OCI-LY7 (cell line): ENCODE data around the gene ATP8B4. TPM values are rescaled to one million over a fixed set of nuclear protein-coding genes. Genes with fewer than 3 reads are reported as not detected.

Source experiments
- BruUV-seq: library from RNA; stranded (reverse); fragments of 400-500 nt; replicated peaks from 2 replicates; lab custom pipeline; 2021; lab: Mats Ljungman, UMichigan
- CTCF ChIA-PET: fragments of 300-600 bp; sonication (Branson Sonifier 250); formaldehyde crosslinking; loops from one replicate; lab custom pipeline; 2022; ENCODE audit warnings: antibody characterized with exemption; ENCODE audit not compliant: unreplicated experiment; lab: Charles Lee
- POLR2A ChIA-PET: fragments of 300-600 bp; sonication (Branson Sonifier 250); formaldehyde crosslinking; loops from one replicate; lab custom pipeline; 2022; ENCODE audit warnings: antibody characterized with exemption; lab: Charles Lee
- DNase-seq: peaks from one replicate; pipeline ENCODE4 v3.0.0-alpha.2; 2015; ENCODE audit warnings: low spot score
- H2AFZ ChIP-seq: fragments of 200-600 bp; sonication (generic), shearing (Covaris generic); 2 replicates; pipeline ENCODE4 v1.6.1; 2014; ENCODE audit warnings: mild to moderate bottlenecking, antibody characterized with exemption, low read length, moderate library complexity
- H3K27ac ChIP-seq: fragments of 200-600 bp; sonication (generic); 2 replicates; pipeline ENCODE4 v1.5.1; 2014; ENCODE audit warnings: mixed run types, low read depth, mild to moderate bottlenecking, moderate library complexity, low read length, inconsistent platforms; ENCODE audit not compliant: poor library complexity, severe bottlenecking
- H3K36me3 ChIP-seq: fragments of 200-600 bp; sonication (generic); 2 replicates; pipeline ENCODE4 v1.6.1; 2014; ENCODE audit warnings: mild to moderate bottlenecking, antibody characterized with exemption, low read length, moderate library complexity, mixed read lengths; ENCODE audit not compliant: insufficient read depth
- H3K4me1 ChIP-seq: fragments of 200-600 bp; sonication (generic); 2 replicates; pipeline ENCODE4 v1.5.1; 2014; ENCODE audit warnings: mild to moderate bottlenecking, low read length; ENCODE audit not compliant: insufficient read depth, poor library complexity, severe bottlenecking
- H3K4me2 ChIP-seq: fragments of 200-600 bp; sonication (generic); 2 replicates; pipeline ENCODE4 v1.6.1; 2014; ENCODE audit warnings: mild to moderate bottlenecking, low read length
- H3K4me3 ChIP-seq: fragments of 200-600 bp; sonication (generic); 2 replicates; pipeline ENCODE4 v1.5.1; 2014; ENCODE audit warnings: mild to moderate bottlenecking, low read depth, low read length; ENCODE audit not compliant: poor library complexity, severe bottlenecking
- H3K79me2 ChIP-seq: fragments of 200-600 bp; sonication (generic); 2 replicates; pipeline ENCODE4 v1.6.1; 2016; ENCODE audit warnings: low read depth, mild to moderate bottlenecking, low read length, moderate library complexity, mixed read lengths; ENCODE audit not compliant: insufficient read depth
- H3K9me2 ChIP-seq: fragments of 200-600 bp; sonication (generic); 2 replicates; pipeline ENCODE4 v1.6.1; 2016; ENCODE audit warnings: mild to moderate bottlenecking, low read length, mixed read lengths; ENCODE audit not compliant: insufficient read depth
- H3K9me3 ChIP-seq: fragments of 200-600 bp; sonication (generic); 2 replicates; pipeline ENCODE4 v1.6.1; 2014; ENCODE audit warnings: mild to moderate bottlenecking, mixed run types, low read length, mixed read lengths
- H4K20me1 ChIP-seq: fragments of 200-600 bp; sonication (generic); 2 replicates; pipeline ENCODE4 v1.6.1; 2014; ENCODE audit warnings: mild to moderate bottlenecking, antibody characterized with exemption, low read length, moderate library complexity, mixed read lengths; ENCODE audit not compliant: insufficient read depth
- CTCF ChIP-seq: fragments of 200-600 bp; sonication (generic); conservative IDR thresholded peaks from 2 replicates; pipeline ENCODE4 v1.5.1; 2014; ENCODE audit warnings: mild to moderate bottlenecking, antibody characterized with exemption, low read length, moderate library complexity, mixed read lengths
- EZH2phosphoT487 ChIP-seq: fragments of 200-600 bp; sonication (generic); IDR thresholded peaks from 2 replicates; pipeline ENCODE4 v1.6.1; 2018; ENCODE audit warnings: low read depth, borderline replicate concordance, mild to moderate bottlenecking, mixed run types, antibody characterized with exemption, low read length, moderate library complexity, mixed read lengths
- intact Hi-C: fragments of 100-400 bp; cut with micrococcal nuclease; formaldehyde crosslinking; loops from one replicate; pipeline ENCODE4 v1.10.0; 2022; ENCODE audit not compliant: unreplicated experiment
- total RNA-seq, 2 experiments: library from RNA; depleted of rRNA in 1 of 2; stranded (reverse); fragments of >200 nt in 1 of 2; shearing (Covaris generic) in 1 of 2; gene quantifications; 2 replicates each; pipeline ENCODE4 v1.2.3, GENCODE V29; 2014 to 2022

Gene ATP8B4
- total RNA-seq, 2 experiments from 2014 or later = not detected

- Histone ChIP-seq H3K79me2 (no peaks in the 10 kb centered on the region), H4K20me1 (no peaks in the 10 kb centered on the region), H3K4me2 (no peak overlapping the region), H3K4me1 (no peaks in the 10 kb centered on the region), H3K9me3 (no peaks in the 10 kb centered on the region), H3K9me2 (no peaks in the 10 kb centered on the region), H3K4me3 (no peak overlapping the region), H3K36me3 (no peaks in the 10 kb centered on the region), H3K27ac (no peak overlapping the region), H2AFZ (no peak overlapping the region)
- ChIA-PET CTCF (no interaction called here), POLR2A (no interaction called here)
- BruUV-seq = no TSS peak
- no peak for TF ChIP-seq CTCF
- TF ChIP-seq EZH2phosphoT487 = no peak
- intact Hi-C loops = no loop called here
- no peak for DNase-seq
These were observed 61.0 kb downstream of the ATP8B4 start for GRCh38 chr15:50057905-50058639.

DNA sequence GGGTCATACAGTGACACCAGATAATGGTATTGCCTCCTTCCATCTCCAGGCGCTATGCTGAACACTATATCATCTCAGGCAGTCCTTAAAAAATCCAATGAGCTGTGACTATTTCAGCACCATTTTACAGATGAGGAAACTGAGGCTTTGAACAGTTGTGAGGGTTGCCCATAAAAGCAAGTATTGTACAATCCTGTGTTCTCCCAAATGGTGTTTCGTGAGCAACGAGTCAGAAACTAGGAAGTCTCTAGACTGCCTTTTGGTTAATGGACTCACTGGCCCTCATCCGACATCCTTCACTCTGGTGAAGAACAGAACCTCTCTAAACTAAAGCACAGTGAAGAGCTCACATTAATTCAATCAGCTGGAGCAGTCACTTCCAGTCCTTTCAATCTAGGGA is 61.8 kb downstream of the ATP8B4 start:
- no TSS peak for BruUV-seq
- H3K4me1 ChIP-seq = no peaks in the 10 kb centered on the region
- H3K4me3 ChIP-seq = no peak overlapping the region
- no peaks in the 10 kb centered on the region for H3K9me3 ChIP-seq
- ChIA-PET CTCF (no interaction called here), POLR2A (no interaction called here)
- H3K79me2 ChIP-seq = no peaks in the 10 kb centered on the region
- H4K20me1 ChIP-seq = no peaks in the 10 kb centered on the region
- TF ChIP-seq EZH2phosphoT487 = no peak
- TF ChIP-seq CTCF = no peak
- no peak overlapping the region for H3K4me2 ChIP-seq
- no peak for DNase-seq
- H3K36me3 ChIP-seq = no peaks in the 10 kb centered on the region
- intact Hi-C loops = no loop called here
- no peaks in the 10 kb centered on the region for H3K9me2 ChIP-seq
- H3K27ac ChIP-seq = no peak overlapping the region
- H2AFZ ChIP-seq = no peak overlapping the region

- H3K4me2 ChIP-seq = no peak overlapping the region
- no peak for DNase-seq
These were observed 63.3 kb downstream of the ATP8B4 start for GRCh38 chr15:50055750-50056157.

More at GRCh38 chr15:50055750-50056157, 63.3 kb downstream of the ATP8B4 start:
- CTCF ChIA-PET = no interaction called here
- TF ChIP-seq EZH2phosphoT487 (no peak), CTCF (no peak)
- intact Hi-C loops = no loop called here
- no peak overlapping the region for H3K4me3 ChIP-seq
- no peaks in the 10 kb centered on the region for H3K4me1 ChIP-seq
- BruUV-seq = no TSS peak
- H2AFZ ChIP-seq = no peak overlapping the region
- no peaks in the 10 kb centered on the region for H3K79me2 ChIP-seq
- H3K36me3 ChIP-seq = no peaks in the 10 kb centered on the region
- no peak overlapping the region for H3K27ac ChIP-seq
- POLR2A ChIA-PET = interaction anchor here (0.6 kb wide), 1 partner anchor 70 kb away, joined by 3 read pairs; no protein-coding TSS in a partner anchor
- no peaks in the 10 kb centered on the region for H3K9me3 ChIP-seq
- H3K9me2 ChIP-seq = no peaks in the 10 kb centered on the region
- H4K20me1 ChIP-seq = no peaks in the 10 kb centered on the region
